OCI-LY1 (cell line): Measurements from ENCODE around the gene HOXA4.

ENCODE experiments used
- CTCF ChIP-seq: fragments of 200-600 bp; sonication (generic), shearing (Covaris generic); IDR thresholded peaks from 2 replicates; pipeline ENCODE4 v1.5.1; 2017; ENCODE audit warnings: mild to moderate bottlenecking, antibody characterized with exemption, low read length, moderate library complexity, mixed read lengths
- EZH2 ChIP-seq: fragments of 200-600 bp; sonication (generic), shearing (Covaris generic); IDR thresholded peaks from 2 replicates; pipeline ENCODE4 v1.8.0; 2017; ENCODE audit warnings: borderline replicate concordance, mixed run types, mild to moderate bottlenecking, antibody characterized with exemption, low read length, moderate library complexity, mixed read lengths

GRCh38 chr7:27172823-27173510 lies 42.4 kb upstream of the HOXA4 start:
- TF ChIP-seq CTCF (no peak), EZH2 (no peak)
